ENCODE measurements around the gene LRRTM3.

LRRTM3 gene

GRCh38 chr10:66925896-66926715 lies at the start of gene LRRTM3:
TSS of gene LRRTM3 (plus strand) at chr10:66926036.
- DNase-seq (ENCODE audit: low read depth in 2 of 2): no peak

- DNase-seq (ENCODE audit: low read depth in 2 of 2): no peak
Observed at GRCh38 chr10:66877361-66877760, 48.5 kb upstream of the LRRTM3 start.

- DNase-seq (ENCODE audit: low read depth in 2 of 2): no peak
Observed at GRCh38 chr10:66880292-66880691, 45.5 kb upstream of the LRRTM3 start.

- no peak for DNase-seq (ENCODE audit: low read depth in 2 of 2)
Observed at GRCh38 chr10:66880826-66881225, 45.0 kb upstream of the LRRTM3 start.

GRCh38 chr10:66881814-66882213 lies 44.0 kb upstream of the LRRTM3 start:
- no peak for DNase-seq (ENCODE audit: low read depth in 2 of 2)

GRCh38 chr10:66882271-66882670 lies 43.6 kb upstream of the LRRTM3 start:
- DNase-seq (ENCODE audit: low read depth in 2 of 2): no peak

GRCh38 chr10:66886848-66887247 lies 39.0 kb upstream of the LRRTM3 start:
- no peak for DNase-seq (ENCODE audit: low read depth in 2 of 2)

GRCh38 chr10:66888237-66888636 lies 37.6 kb upstream of the LRRTM3 start:
- DNase-seq (ENCODE audit: low read depth in 2 of 2): no peak

- no peak for DNase-seq (ENCODE audit: low read depth in 2 of 2)
Observed at GRCh38 chr10:66892871-66893270, 33.0 kb upstream of the LRRTM3 start.

GRCh38 chr10:66910671-66911070 lies 15.2 kb upstream of the LRRTM3 start:
- no peak for DNase-seq (ENCODE audit: low read depth in 2 of 2)

GRCh38 chr10:66916030-66916429 lies 9.8 kb upstream of the LRRTM3 start:
- no peak for DNase-seq (ENCODE audit: low read depth in 2 of 2)

- no peak for DNase-seq (ENCODE audit: low read depth in 2 of 2)
Observed at GRCh38 chr10:66917104-66917503, 8.7 kb upstream of the LRRTM3 start.

- DNase-seq (ENCODE audit: low read depth in 2 of 2): no peak
Observed at GRCh38 chr10:66919248-66919647, 6.6 kb upstream of the LRRTM3 start.

- DNase-seq (ENCODE audit: low read depth in 2 of 2): no peak
Observed at GRCh38 chr10:66924674-66925345, 1.0 kb upstream of the LRRTM3 start.

- DNase-seq (ENCODE audit: low read depth in 2 of 2): no peak
Observed at GRCh38 chr10:66925373-66925772, 463 bp upstream of the LRRTM3 start.

- DNase-seq (ENCODE audit: low read depth in 2 of 2): no peak
Observed at GRCh38 chr10:66926841-66927240, 1.0 kb downstream of the LRRTM3 start.

GRCh38 chr10:66927251-66927935 lies 1.6 kb downstream of the LRRTM3 start:
- DNase-seq (ENCODE audit: low read depth in 2 of 2): no peak

GRCh38 chr10:66927971-66928770 lies 2.3 kb downstream of the LRRTM3 start:
- DNase-seq (ENCODE audit: low read depth in 2 of 2): no peak

- no peak for DNase-seq (ENCODE audit: low read depth in 2 of 2)
Observed at GRCh38 chr10:66928776-66929175, 2.9 kb downstream of the LRRTM3 start.

GRCh38 chr10:66929375-66929774 lies 3.5 kb downstream of the LRRTM3 start:
- no peak for DNase-seq (ENCODE audit: low read depth in 2 of 2)

GRCh38 chr10:66931340-66931948 lies 5.6 kb downstream of the LRRTM3 start:
- DNase-seq (ENCODE audit: low read depth in 2 of 2): no peak
